H1 (cell line): ENCODE results near the gene NDST4. TPM values are rescaled to one million over a fixed set of nuclear protein-coding genes. Genes with fewer than 3 reads are reported as not detected.

Experiments
- CTCF ChIA-PET: fragments of 300-600 bp; sonication (Branson Sonifier 250); formaldehyde crosslinking; loops from one replicate; lab custom pipeline; 2021; ENCODE audit not compliant: partially characterized antibody; lab: Charles Lee
- POLR2A ChIA-PET: fragments of 300-600 bp; sonication (Branson Sonifier 250); formaldehyde crosslinking; loops from one replicate; lab custom pipeline; 2021; ENCODE audit warnings: inconsistent platforms; ENCODE audit not compliant: partially characterized antibody; lab: Charles Lee
- DNase-seq, 2 experiments: peaks; one replicate each; pipeline versions ENCODE4 v3.0.0 to v3.0.0-alpha.2; 2010 to 2022; ENCODE audit warnings: low spot score in 2 of 2, low read depth in 1 of 2, mixed read lengths in 1 of 2
- FAIRE-seq: peaks from 2 replicates; lab custom pipeline; 2011; peaks lifted over from hg19 to GRCh38; lab: Jason Lieb, UNC
- H2AFZ ChIP-seq: 2 replicates; pipeline ENCODE4 v1.8.1; 2012; ENCODE audit warnings: low read length, inconsistent platforms
- H2AK5ac ChIP-seq: 2 replicates; pipeline ENCODE4 v1.6.1; 2013; ENCODE audit warnings: low read depth, low read length
- H2BK120ac ChIP-seq: replicated peaks from 2 replicates; pipeline ENCODE3; 2013; ENCODE audit warnings: low read depth, low read length, inconsistent platforms
- H2BK12ac ChIP-seq: 2 replicates; pipeline ENCODE4 v1.6.1; 2013; ENCODE audit warnings: low read depth, low read length
- H2BK15ac ChIP-seq: 2 replicates; pipeline ENCODE4 v1.6.1; 2013; ENCODE audit warnings: low read length
- H2BK20ac ChIP-seq: 2 replicates; pipeline ENCODE4 v1.6.1; 2013; ENCODE audit warnings: low read length
- H2BK5ac ChIP-seq: 2 replicates; pipeline ENCODE4 v1.6.1; 2013; ENCODE audit warnings: low read depth, low read length
- H3K14ac ChIP-seq: 2 replicates; pipeline ENCODE4 v1.6.1; 2013; ENCODE audit warnings: inconsistent platforms; ENCODE audit not compliant: insufficient read length
- H3K18ac ChIP-seq: 2 replicates; pipeline ENCODE4 v1.6.1; 2013; ENCODE audit warnings: low read length; ENCODE audit errors: extremely low read depth
- H3K23ac ChIP-seq: 2 replicates; pipeline ENCODE4 v1.6.1; 2013; ENCODE audit warnings: inconsistent platforms; ENCODE audit not compliant: insufficient read length
- H3K23me2 ChIP-seq: 2 replicates; pipeline ENCODE4 v1.6.1; 2013; ENCODE audit warnings: low read depth, low read length
- H3K27ac ChIP-seq: 2 replicates; pipeline ENCODE4 v1.6.1; 2011; ENCODE audit warnings: low read depth, low read length, inconsistent platforms
- H3K27me3 ChIP-seq, 4 experiments: replicated peaks in 1 of 4; 1 replicate in 1 of 4; 2 replicates in 3 of 4; pipeline versions ENCODE4 v1.6.1 to v1.8.1; 2011 to 2013; ENCODE audit warnings: low read length in 3 of 4, mild to moderate bottlenecking in 3 of 4, inconsistent platforms in 2 of 4, mixed read lengths in 2 of 4, moderate library complexity in 1 of 4; ENCODE audit not compliant: control insufficient read depth in 3 of 4, insufficient read depth in 3 of 4; ENCODE audit errors: extremely low read depth in 1 of 4
- H3K36me3 ChIP-seq, 4 experiments: 2 replicates each; pipeline versions ENCODE4 v1.6.1 to v1.8.1; 2011 to 2013; ENCODE audit warnings: mild to moderate bottlenecking in 4 of 4, low read length in 3 of 4, moderate library complexity in 2 of 4, control low read depth in 1 of 4, inconsistent platforms in 1 of 4; ENCODE audit not compliant: insufficient read depth in 4 of 4, control insufficient read depth in 2 of 4
- H3K4ac ChIP-seq: replicated peaks from 2 replicates; pipeline ENCODE3; 2013; ENCODE audit warnings: low read length, low read depth, mixed read lengths, inconsistent platforms; ENCODE audit not compliant: insufficient read length
- H3K4me1 ChIP-seq, 4 experiments: replicated peaks in 1 of 4; 1 replicate in 1 of 4; 2 replicates in 3 of 4; pipeline versions ENCODE4 v1.6.1 to v1.8.1; 2011 to 2013; ENCODE audit warnings: low read length in 3 of 4, inconsistent platforms in 2 of 4, mixed read lengths in 1 of 4; ENCODE audit not compliant: insufficient read depth in 4 of 4, control insufficient read depth in 3 of 4
- H3K4me2 ChIP-seq, 2 experiments: 2 replicates each; pipeline versions ENCODE4 v1.6.1 to v1.8.1; 2011 to 2013; ENCODE audit warnings: low read depth in 2 of 2, low read length in 2 of 2, control low read depth in 1 of 2, inconsistent platforms in 1 of 2, mild to moderate bottlenecking in 1 of 2; ENCODE audit not compliant: insufficient read depth in 1 of 2
- H3K4me3 ChIP-seq, 4 experiments: fragments of 200-600, 300-600 bp in 1 of 4; sonication (generic), shearing (Covaris generic), sonication (Bioruptor Twin) in 1 of 4; 2 replicates each; pipeline versions ENCODE4 v1.5.1 to v1.8.1; 2011 to 2016; ENCODE audit warnings: low read length in 4 of 4, low read depth in 3 of 4, control low read depth in 2 of 4, inconsistent platforms in 2 of 4, mild to moderate bottlenecking in 2 of 4, mixed read lengths in 1 of 4, moderate library complexity in 1 of 4; ENCODE audit not compliant: insufficient read depth in 2 of 4; ENCODE audit errors: extremely low read depth in 1 of 4
- H3K56ac ChIP-seq: replicated peaks from 2 replicates; pipeline ENCODE3; 2013; ENCODE audit warnings: low read depth, mild to moderate bottlenecking, mixed read lengths, low read length, inconsistent platforms; ENCODE audit not compliant: insufficient read length
- H3K79me1 ChIP-seq: 2 replicates; pipeline ENCODE4 v1.6.1; 2013; ENCODE audit warnings: low read depth, low read length, control low read depth
- H3K79me2 ChIP-seq, 2 experiments: 2 replicates each; pipeline versions ENCODE4 v1.6.1 to v1.8.1; 2012 to 2013; ENCODE audit warnings: low read length in 2 of 2, mild to moderate bottlenecking in 2 of 2, inconsistent platforms in 1 of 2; ENCODE audit not compliant: insufficient read depth in 2 of 2, control insufficient read depth in 1 of 2
- H3K9ac ChIP-seq, 4 experiments: replicated peaks in 1 of 4; 1 replicate in 1 of 4; 2 replicates in 3 of 4; pipeline versions ENCODE4 v1.6.1 to v1.8.1; 2011 to 2013; ENCODE audit warnings: low read depth in 3 of 4, low read length in 3 of 4, control low read depth in 2 of 4, mild to moderate bottlenecking in 2 of 4, moderate library complexity in 2 of 4, inconsistent platforms in 1 of 4; ENCODE audit errors: extremely low read depth in 1 of 4
- H3K9me3 ChIP-seq, 2 experiments: 2 replicates each; pipeline versions ENCODE4 v1.6.1 to v1.8.1; 2012 to 2013; ENCODE audit warnings: mild to moderate bottlenecking in 2 of 2, moderate library complexity in 2 of 2, control low read depth in 1 of 2, inconsistent platforms in 1 of 2, low read depth in 1 of 2, low read length in 1 of 2, mixed read lengths in 1 of 2; ENCODE audit not compliant: insufficient read depth in 2 of 2
- H4K20me1 ChIP-seq, 2 experiments: replicated peaks in 1 of 2; 2 replicates each; pipeline versions ENCODE3 to v1.8.1; 2011 to 2013; ENCODE audit warnings: inconsistent platforms in 2 of 2, low read length in 2 of 2, mild to moderate bottlenecking in 1 of 2; ENCODE audit not compliant: insufficient read depth in 2 of 2, control insufficient read depth in 1 of 2
- H4K5ac ChIP-seq: 2 replicates; pipeline ENCODE4 v1.6.1; 2013; ENCODE audit warnings: low read length, low read depth, mixed read lengths, inconsistent platforms; ENCODE audit not compliant: insufficient read length
- H4K8ac ChIP-seq: 2 replicates; pipeline ENCODE4 v1.8.0; 2013; ENCODE audit warnings: mild to moderate bottlenecking, moderate library complexity, low read length, inconsistent platforms; ENCODE audit not compliant: insufficient read depth; ENCODE audit errors: extremely low read depth
- H4K91ac ChIP-seq: replicated peaks from 2 replicates; pipeline ENCODE3; 2013; ENCODE audit warnings: low read length, mixed read lengths, inconsistent platforms; ENCODE audit not compliant: insufficient read length
- CHD2 ChIP-seq: IDR thresholded peaks from 2 replicates; pipeline ENCODE4 v1.6.1; 2012; ENCODE audit warnings: low read length, improper control_type of control experiment
- WGBS, 2 experiments: shearing (Covaris generic) in 1 of 2; methylation state at CpG; one replicate each; pipeline versions ENCODE4 v1.1.6 to v1.1.7; 2013 to 2015; ENCODE audit warnings: low lambda C conversion rate in 2 of 2, mixed read lengths in 2 of 2, inconsistent platforms in 1 of 2, low coverage in 1 of 2, missing lambda C conversion rate in 1 of 2; ENCODE audit not compliant: insufficient replicate concordance in 2 of 2, insufficient coverage in 1 of 2, insufficient read length in 1 of 2; ENCODE audit errors: extremely low coverage in 1 of 2, missing lambda C conversion rate in 1 of 2; 5-methylcytosine and 5-hydroxymethylcytosine counted together
- polyA plus RNA-seq, 7 experiments: library from polyadenylated mRNA; depleted of rRNA in 3 of 7; stranded (reverse) in 5 of 7; unstranded in 2 of 7; fragments of >200 nt in 5 of 7; fragments of 200-250 nt in 2 of 7; gene quantifications; 1 replicate in 5 of 7; 2 replicates in 1 of 7; 4 replicates in 1 of 7; pipeline versions ENCODE4 v1.2.1 to v1.2.3, GENCODE V29; 2011 to 2013; ENCODE audit warnings: missing spikeins in 2 of 7, mixed read lengths in 2 of 7
- total RNA-seq: library from RNA; stranded (reverse); fragmentation: NEBNext Ultra II Directional; extraction: Animal tissue kit (Norgen Biotek cat#: 25700); gene quantifications from 2 replicates; pipeline ENCODE4 v1.2.1, GENCODE V29; 2021
- TF ChIP-seq, protein P1 (sequence below): IDR thresholded peaks from 2 replicates; pipeline ENCODE4 v1.6.1; 2012; ENCODE audit warnings: inconsistent platforms
- TF ChIP-seq, protein P2 (sequence below): IDR thresholded peaks from 2 replicates; pipeline ENCODE4 v1.6.1; 2012; ENCODE audit warnings: inconsistent platforms

The NDST4 gene
- total and polyA plus RNA-seq, 2 of the 8 experiments (the other 6 are each of a cell fraction or from before 2014, with no cell fraction given): 0.02 TPM; not detected in 1

DNA sequence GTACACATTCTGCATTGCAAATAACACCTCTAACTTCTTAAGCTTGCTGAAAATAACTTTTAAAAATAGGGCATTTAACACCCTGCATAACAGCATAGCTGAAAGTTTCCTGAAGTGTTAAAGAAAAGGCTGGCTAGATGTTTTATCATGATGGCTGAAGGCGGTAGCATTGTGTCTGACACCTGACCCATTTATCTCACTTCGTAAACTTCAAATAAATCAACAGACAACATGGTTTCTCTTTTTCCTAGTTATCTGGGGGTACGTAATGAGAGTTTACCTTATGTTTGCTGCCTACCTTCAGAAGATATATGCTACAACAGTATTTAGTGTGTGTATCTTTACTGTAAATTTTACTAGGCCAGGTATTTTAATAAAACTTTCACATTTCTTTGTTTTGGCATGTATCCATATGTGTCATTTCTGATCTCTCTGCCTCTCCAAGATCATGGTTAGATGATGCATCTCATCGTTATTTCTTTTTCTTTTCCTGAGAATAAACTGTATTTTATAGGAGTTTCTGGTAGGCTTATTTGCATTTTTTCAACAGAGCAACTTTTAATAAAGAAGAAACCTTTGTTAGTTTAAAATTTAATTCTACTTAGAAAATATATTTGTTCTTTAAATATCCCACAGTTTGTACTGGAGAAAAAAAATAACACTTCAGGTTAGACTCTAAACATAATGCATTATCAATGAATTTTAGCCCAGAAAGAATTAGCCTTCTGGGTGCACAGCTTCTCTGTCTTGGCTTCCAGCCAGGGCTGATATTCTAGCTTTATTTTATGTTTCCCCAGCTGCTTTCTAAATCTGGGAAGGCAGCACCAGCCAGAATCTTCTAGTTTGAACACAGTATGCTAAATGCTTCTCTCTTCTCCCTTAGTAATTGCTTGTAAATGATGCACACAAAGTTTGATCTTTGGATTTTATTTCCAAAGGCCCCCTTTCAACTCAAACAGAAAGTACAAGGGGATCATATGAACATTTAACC lies 2.9 kb downstream of the NDST4 start:
- Histone ChIP-seq H3K23me2 (no peaks in the 10 kb centered on the region), H2BK20ac (no peak overlapping the region), H4K8ac (no peak overlapping the region), H3K9me3 (no peaks in the 10 kb centered on the region), H3K79me1 (no peaks in the 10 kb centered on the region), H2AFZ (no peak overlapping the region), H3K4me3 (no peak overlapping the region), H3K56ac (no peak overlapping the region), H3K4ac (no peak overlapping the region), H3K23ac (no peak overlapping the region), H3K27ac (no peak overlapping the region), H3K79me2 (no peaks in the 10 kb centered on the region), H4K20me1 (no peaks in the 10 kb centered on the region), H3K18ac (no peak overlapping the region), H2BK15ac (no peak overlapping the region), H4K5ac (no peak overlapping the region), H2BK5ac (no peak overlapping the region), H3K9ac (no peak overlapping the region), H3K14ac (no peak overlapping the region), H2BK12ac (no peak overlapping the region), H3K36me3 (no peaks in the 10 kb centered on the region), H3K27me3 (no peaks in the 10 kb centered on the region), H3K4me2 (no peak overlapping the region), H3K4me1 (no peaks in the 10 kb centered on the region), H2BK120ac (no peak overlapping the region), H2AK5ac (no peak overlapping the region), H4K91ac (no peak overlapping the region)
- 81% methylated on average over 4 of the region's 4 CpGs; no CpG with 5 or more reads in 1 of the 2 experiments for WGBS, 2 experiments
- TF ChIP-seq CHD2: no peak
- TF ChIP-seq, protein P1, sequence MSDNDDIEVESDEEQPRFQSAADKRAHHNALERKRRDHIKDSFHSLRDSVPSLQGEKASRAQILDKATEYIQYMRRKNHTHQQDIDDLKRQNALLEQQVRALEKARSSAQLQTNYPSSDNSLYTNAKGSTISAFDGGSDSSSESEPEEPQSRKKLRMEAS: no peak
- TF ChIP-seq, protein P2, sequence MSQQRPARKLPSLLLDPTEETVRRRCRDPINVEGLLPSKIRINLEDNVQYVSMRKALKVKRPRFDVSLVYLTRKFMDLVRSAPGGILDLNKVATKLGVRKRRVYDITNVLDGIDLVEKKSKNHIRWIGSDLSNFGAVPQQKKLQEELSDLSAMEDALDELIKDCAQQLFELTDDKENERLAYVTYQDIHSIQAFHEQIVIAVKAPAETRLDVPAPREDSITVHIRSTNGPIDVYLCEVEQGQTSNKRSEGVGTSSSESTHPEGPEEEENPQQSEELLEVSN: no peak
- DNase-seq: no peak
- ChIA-PET POLR2A (no interaction called here), CTCF (interaction anchor here (1.3 kb wide), 1 partner anchor 8 kb away, joined by 3 read pairs; no protein-coding TSS in a partner anchor)
- no peak for FAIRE-seq
